ENCODE data around the gene TUT4.

DNA sequence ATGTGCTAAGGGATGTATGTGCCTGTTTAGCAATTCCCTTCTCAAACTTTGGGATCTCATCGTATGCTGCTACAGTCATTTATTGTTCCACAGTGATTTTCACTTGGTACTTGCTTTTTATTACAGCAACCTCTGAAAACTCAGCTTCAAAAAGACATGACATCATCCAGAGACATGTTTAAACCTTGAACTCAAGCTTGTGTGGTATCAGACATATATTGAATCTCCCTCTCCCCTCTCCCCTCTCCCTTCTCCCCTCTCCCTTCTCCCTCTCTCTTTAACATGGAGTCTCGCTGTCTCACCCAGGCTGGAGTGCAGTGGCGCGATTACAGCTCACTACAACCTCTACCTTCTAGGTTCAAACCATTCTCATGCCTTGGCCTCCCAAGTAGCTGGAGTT is 19.5 kb upstream of the TUT4 start:
- TF ChIP-seq POLR2AphosphoS5 (IDR thresholded peaks at IDR 0.05; ENCODE audit: low read depth, low read length) (no peak), TAF1 (IDR thresholded peaks at IDR 0.05; ENCODE audit: borderline replicate concordance, insufficient read depth, low read length) (no peak)
- TF ChIP-seq, protein P1, sequence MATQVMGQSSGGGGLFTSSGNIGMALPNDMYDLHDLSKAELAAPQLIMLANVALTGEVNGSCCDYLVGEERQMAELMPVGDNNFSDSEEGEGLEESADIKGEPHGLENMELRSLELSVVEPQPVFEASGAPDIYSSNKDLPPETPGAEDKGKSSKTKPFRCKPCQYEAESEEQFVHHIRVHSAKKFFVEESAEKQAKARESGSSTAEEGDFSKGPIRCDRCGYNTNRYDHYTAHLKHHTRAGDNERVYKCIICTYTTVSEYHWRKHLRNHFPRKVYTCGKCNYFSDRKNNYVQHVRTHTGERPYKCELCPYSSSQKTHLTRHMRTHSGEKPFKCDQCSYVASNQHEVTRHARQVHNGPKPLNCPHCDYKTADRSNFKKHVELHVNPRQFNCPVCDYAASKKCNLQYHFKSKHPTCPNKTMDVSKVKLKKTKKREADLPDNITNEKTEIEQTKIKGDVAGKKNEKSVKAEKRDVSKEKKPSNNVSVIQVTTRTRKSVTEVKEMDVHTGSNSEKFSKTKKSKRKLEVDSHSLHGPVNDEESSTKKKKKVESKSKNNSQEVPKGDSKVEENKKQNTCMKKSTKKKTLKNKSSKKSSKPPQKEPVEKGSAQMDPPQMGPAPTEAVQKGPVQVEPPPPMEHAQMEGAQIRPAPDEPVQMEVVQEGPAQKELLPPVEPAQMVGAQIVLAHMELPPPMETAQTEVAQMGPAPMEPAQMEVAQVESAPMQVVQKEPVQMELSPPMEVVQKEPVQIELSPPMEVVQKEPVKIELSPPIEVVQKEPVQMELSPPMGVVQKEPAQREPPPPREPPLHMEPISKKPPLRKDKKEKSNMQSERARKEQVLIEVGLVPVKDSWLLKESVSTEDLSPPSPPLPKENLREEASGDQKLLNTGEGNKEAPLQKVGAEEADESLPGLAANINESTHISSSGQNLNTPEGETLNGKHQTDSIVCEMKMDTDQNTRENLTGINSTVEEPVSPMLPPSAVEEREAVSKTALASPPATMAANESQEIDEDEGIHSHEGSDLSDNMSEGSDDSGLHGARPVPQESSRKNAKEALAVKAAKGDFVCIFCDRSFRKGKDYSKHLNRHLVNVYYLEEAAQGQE (IDR thresholded peaks at IDR 0.05; ENCODE audit: insufficient read depth in 1 of 2, low read depth in 2 of 2, low read length in 2 of 2) = no peak

Data from PFSK-1 (cell line).